Gastroesophageal sphincter (tissue), 4 donors: ENCODE results near the gene AKAP13. TPM values are rescaled to one million over a fixed set of nuclear protein-coding genes. Genes with fewer than 3 reads are reported as not detected.

Experiments
- ATAC-seq: fragments of 150-250 bp; one replicate; pipeline ENCODE4 v1.9.1; 2016; ENCODE audit warnings: mild to moderate bottlenecking, moderate library complexity
- H3K27ac ChIP-seq, 4 donors: fragments of 200-600 bp; sonication (generic) in 3 of 4; 1 replicate in 3 of 4; 2 replicates in 1 of 4; pipeline ENCODE4 v1.5.1; 2016 to 2019
- H3K27me3 ChIP-seq: fragments of 200-600 bp; sonication (generic); one replicate; pipeline ENCODE4 v1.5.1; 2019
- H3K36me3 ChIP-seq, 2 donors: fragments of 200-600 bp; sonication (generic); one replicate each; pipeline ENCODE4 v1.5.1; 2019; ENCODE audit warnings: control low read depth in 1 of 2
- H3K4me1 ChIP-seq, 3 donors: fragments of 200-600 bp; sonication (generic); 1 replicate in 2 of 3; 2 replicates in 1 of 3; pipeline ENCODE4 v1.5.1; 2016 to 2019; ENCODE audit warnings: control low read depth in 2 of 3
- H3K4me3 ChIP-seq, 2 donors: fragments of 200-600 bp; sonication (generic); one replicate each; pipeline ENCODE4 v1.5.1; 2019; ENCODE audit warnings: mild to moderate bottlenecking in 1 of 2, moderate library complexity in 1 of 2
- H3K9me3 ChIP-seq, 3 donors: fragments of 200-600 bp; sonication (generic); one replicate each; pipeline ENCODE4 v1.5.1; 2017 to 2019; ENCODE audit warnings: control low read depth in 2 of 3
- EP300 ChIP-seq: sonication (generic); formaldehyde crosslinking; IDR thresholded peaks from one replicate; pipeline ENCODE4 v1.6.1; 2017; ENCODE audit warnings: antibody characterized with exemption, mild to moderate bottlenecking
- POLR2A ChIP-seq, 2 donors: fragments of 450-650 bp; IDR thresholded peaks; one replicate each; pipeline ENCODE4 v1.6.1; 2017; ENCODE audit warnings: antibody characterized with exemption in 2 of 2, mild to moderate bottlenecking in 2 of 2, moderate library complexity in 1 of 2
- POLR2AphosphoS5 ChIP-seq: sonication (generic); formaldehyde crosslinking; IDR thresholded peaks from one replicate; pipeline ENCODE4 v1.6.1; 2017; ENCODE audit warnings: antibody characterized with exemption
- WGBS, 2 donors: methylation state at CpG; one replicate each; pipeline ENCODE4 v1.1.5; 2018; ENCODE audit warnings: low coverage in 1 of 2; 5-methylcytosine and 5-hydroxymethylcytosine counted together
- total RNA-seq, 4 donors: library from RNA; depleted of rRNA; stranded (reverse); fragments of >200 nt; gene quantifications; one replicate each; pipeline ENCODE4 v1.1.0, GENCODE V29; 2016
- TF ChIP-seq, protein P1 (sequence below), 4 experiments: fragments of 200-600 bp in 2 of 4; fragments of 450-650 bp in 2 of 4; sonication (generic) in 1 of 4; IDR thresholded peaks; one replicate each; pipeline ENCODE4 v1.5.1; 2017 to 2019; ENCODE audit warnings: antibody characterized with exemption in 4 of 4, mild to moderate bottlenecking in 2 of 4, moderate library complexity in 2 of 4

AKAP13 gene
- total RNA-seq, 4 donors from 2014 or later, result 196 to 252 (median 215) TPM

DNA sequence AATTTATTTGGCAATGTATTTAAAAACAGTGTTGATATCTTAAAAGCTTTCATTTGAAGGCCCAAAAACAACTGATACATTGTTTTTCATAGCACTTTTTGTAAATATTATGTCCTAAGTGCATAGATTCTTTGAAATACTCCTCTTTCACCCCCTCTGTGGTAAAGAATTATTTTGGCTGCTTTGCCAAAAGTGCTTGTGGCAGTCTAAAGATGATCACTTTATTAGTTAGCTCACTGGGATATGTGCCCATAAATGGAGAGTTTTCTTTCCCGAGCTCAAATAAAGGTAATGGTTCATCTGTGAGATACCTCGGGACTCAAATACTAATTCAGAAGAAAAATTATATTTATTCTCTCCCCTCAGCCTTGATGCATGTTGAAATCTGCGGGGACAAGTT lies 16.7 kb downstream of the AKAP13 start:
- Histone ChIP-seq H3K27ac (peak overlapping the region in 2 of 4 donors; percentile 33 to 67), H3K27me3 (no peaks in the 10 kb centered on the region), H3K9me3 (no peaks in the 10 kb centered on the region), H3K4me1 (peaks cover 25 to 88% (median 29%) of the 10 kb centered on the region in 3 donors), H3K36me3 (no peaks in the 10 kb centered on the region), H3K4me3 (no peak overlapping the region)
- no peak for ATAC-seq
- WGBS, 2 donors, result 35 to 43% methylated on average over 3 of the region's 3 CpGs
- TF ChIP-seq POLR2AphosphoS5, result no peak

GRCh38 chr15:85397926-85398325 lies 17.5 kb downstream of the AKAP13 start:
- H3K27me3 ChIP-seq, result no peaks in the 10 kb centered on the region
- H3K27ac ChIP-seq, result peak overlapping the region in 2 of 4 donors; percentile 33 to 67
- no peaks in the 10 kb centered on the region for H3K36me3 ChIP-seq
- no peaks in the 10 kb centered on the region for H3K9me3 ChIP-seq
- TF ChIP-seq POLR2AphosphoS5, result no peak
- TF ChIP-seq, protein P1, sequence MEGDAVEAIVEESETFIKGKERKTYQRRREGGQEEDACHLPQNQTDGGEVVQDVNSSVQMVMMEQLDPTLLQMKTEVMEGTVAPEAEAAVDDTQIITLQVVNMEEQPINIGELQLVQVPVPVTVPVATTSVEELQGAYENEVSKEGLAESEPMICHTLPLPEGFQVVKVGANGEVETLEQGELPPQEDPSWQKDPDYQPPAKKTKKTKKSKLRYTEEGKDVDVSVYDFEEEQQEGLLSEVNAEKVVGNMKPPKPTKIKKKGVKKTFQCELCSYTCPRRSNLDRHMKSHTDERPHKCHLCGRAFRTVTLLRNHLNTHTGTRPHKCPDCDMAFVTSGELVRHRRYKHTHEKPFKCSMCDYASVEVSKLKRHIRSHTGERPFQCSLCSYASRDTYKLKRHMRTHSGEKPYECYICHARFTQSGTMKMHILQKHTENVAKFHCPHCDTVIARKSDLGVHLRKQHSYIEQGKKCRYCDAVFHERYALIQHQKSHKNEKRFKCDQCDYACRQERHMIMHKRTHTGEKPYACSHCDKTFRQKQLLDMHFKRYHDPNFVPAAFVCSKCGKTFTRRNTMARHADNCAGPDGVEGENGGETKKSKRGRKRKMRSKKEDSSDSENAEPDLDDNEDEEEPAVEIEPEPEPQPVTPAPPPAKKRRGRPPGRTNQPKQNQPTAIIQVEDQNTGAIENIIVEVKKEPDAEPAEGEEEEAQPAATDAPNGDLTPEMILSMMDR (IDR thresholded peaks at IDR 0.05), result no peak
- TF ChIP-seq EP300, result no peak
- no peak for TF ChIP-seq POLR2A (IDR thresholded peaks at IDR 0.05)
- ATAC-seq, result peak; percentile 68
- H3K4me1 ChIP-seq, result peaks cover 30 to 88% (median 37%) of the 10 kb centered on the region in 3 donors
- H3K4me3 ChIP-seq, result no peak overlapping the region
- 27 to 51% methylated on average over 3 of the region's 3 CpGs for WGBS, 2 donors

GRCh38 chr15:85398822-85399221 lies 18.4 kb downstream of the AKAP13 start:
- H3K36me3 ChIP-seq, result no peaks in the 10 kb centered on the region
- ATAC-seq, result no peak
- no peaks in the 10 kb centered on the region for H3K9me3 ChIP-seq
- H3K4me3 ChIP-seq, result no peak overlapping the region
- 100% methylated on average over 2 of the region's 2 CpGs; no CpG with 5 or more reads in 1 of the 2 donors for WGBS, 2 donors
- TF ChIP-seq POLR2AphosphoS5 (no peak), EP300 (no peak), POLR2A (IDR thresholded peaks at IDR 0.05) (no peak)
- TF ChIP-seq, protein P1 (IDR thresholded peaks at IDR 0.05), result no peak
- no peaks in the 10 kb centered on the region for H3K27me3 ChIP-seq
- H3K27ac ChIP-seq, result peak overlapping the region in 2 of 4 donors; percentile 33 to 67
- H3K4me1 ChIP-seq, result peaks cover 32 to 88% (median 42%) of the 10 kb centered on the region in 3 donors

- Histone ChIP-seq H3K4me3 (no peak overlapping the region), H3K9me3 (no peaks in the 10 kb centered on the region), H3K27me3 (no peaks in the 10 kb centered on the region), H3K27ac (no peak overlapping the region), H3K36me3 (no peaks in the 10 kb centered on the region), H3K4me1 (peaks cover 35 to 88% (median 46%) of the 10 kb centered on the region in 3 donors)
- WGBS, 2 donors, result 96 to 98% methylated on average over 5 of the region's 5 CpGs
- TF ChIP-seq EP300, result no peak
- TF ChIP-seq, protein P1 (IDR thresholded peaks at IDR 0.05), result no peak
- no peak for TF ChIP-seq POLR2AphosphoS5
- no peak for TF ChIP-seq POLR2A (IDR thresholded peaks at IDR 0.05)
- ATAC-seq, result no peak
These were observed 19.2 kb downstream of the AKAP13 start for GRCh38 chr15:85399627-85400026.

GRCh38 chr15:85400606-85401005 lies 20.2 kb downstream of the AKAP13 start:
- H3K27ac ChIP-seq, result no peak overlapping the region
- no peaks in the 10 kb centered on the region for H3K27me3 ChIP-seq
- no peaks in the 10 kb centered on the region for H3K36me3 ChIP-seq
- H3K9me3 ChIP-seq, result no peaks in the 10 kb centered on the region
- no peak overlapping the region for H3K4me3 ChIP-seq
- 96% methylated on average over 3 of the region's 3 CpGs; no CpG with 5 or more reads in 1 of the 2 donors for WGBS, 2 donors
- H3K4me1 ChIP-seq, result peaks cover 35 to 88% (median 47%) of the 10 kb centered on the region in 3 donors
- TF ChIP-seq EP300 (no peak), POLR2AphosphoS5 (no peak), POLR2A (IDR thresholded peaks at IDR 0.05) (no peak)
- TF ChIP-seq, protein P1 (IDR thresholded peaks at IDR 0.05), result no peak
- ATAC-seq, result no peak
